Measurements from ENCODE around the gene ADGRD1.
A peak's percentile ranks its signal among the peaks of the same experiment; 100 is the strongest.
"Not testable (repeated sequence)": the region's sequence is repeated elsewhere in the genome, so short reads cannot be mapped to it uniquely, and the experiment has no call there.

The ADGRD1 gene

DNA sequence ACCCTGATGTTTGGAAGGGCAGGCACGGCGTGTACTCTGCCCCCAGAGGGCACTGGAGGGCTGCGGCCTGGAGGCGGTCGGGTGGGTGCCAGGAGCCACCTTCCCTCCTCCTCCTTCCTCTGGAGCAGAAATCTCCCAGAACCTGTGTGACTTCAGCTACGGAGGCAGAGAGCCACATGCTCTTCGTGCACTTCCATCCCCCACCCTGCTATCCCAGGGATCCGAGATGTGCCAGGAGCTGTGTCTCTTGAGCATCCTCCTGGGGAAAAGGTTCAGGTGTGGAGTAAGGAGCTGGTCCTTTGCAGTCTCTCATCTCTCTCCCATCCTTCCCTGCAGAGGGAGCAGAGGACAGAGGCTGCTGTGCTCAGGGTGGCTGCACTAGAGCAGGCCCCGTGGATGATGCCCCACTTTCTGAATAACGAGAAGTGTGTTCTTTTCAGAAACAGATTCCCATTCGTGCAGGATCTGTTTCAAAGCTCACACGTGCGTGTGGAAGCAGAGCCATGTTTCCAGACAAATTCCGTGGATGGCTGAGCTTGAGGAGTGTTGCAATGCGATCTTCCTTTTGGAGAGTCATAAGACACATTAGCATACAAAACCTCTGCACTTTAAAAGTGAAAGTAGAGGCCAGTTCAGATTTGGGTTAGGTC is 162.9 kb downstream of the ADGRD1 start:
- DNase-seq (ENCODE audit: low read depth in 2 of 2, low spot score in 1 of 2), result no peak

DNA sequence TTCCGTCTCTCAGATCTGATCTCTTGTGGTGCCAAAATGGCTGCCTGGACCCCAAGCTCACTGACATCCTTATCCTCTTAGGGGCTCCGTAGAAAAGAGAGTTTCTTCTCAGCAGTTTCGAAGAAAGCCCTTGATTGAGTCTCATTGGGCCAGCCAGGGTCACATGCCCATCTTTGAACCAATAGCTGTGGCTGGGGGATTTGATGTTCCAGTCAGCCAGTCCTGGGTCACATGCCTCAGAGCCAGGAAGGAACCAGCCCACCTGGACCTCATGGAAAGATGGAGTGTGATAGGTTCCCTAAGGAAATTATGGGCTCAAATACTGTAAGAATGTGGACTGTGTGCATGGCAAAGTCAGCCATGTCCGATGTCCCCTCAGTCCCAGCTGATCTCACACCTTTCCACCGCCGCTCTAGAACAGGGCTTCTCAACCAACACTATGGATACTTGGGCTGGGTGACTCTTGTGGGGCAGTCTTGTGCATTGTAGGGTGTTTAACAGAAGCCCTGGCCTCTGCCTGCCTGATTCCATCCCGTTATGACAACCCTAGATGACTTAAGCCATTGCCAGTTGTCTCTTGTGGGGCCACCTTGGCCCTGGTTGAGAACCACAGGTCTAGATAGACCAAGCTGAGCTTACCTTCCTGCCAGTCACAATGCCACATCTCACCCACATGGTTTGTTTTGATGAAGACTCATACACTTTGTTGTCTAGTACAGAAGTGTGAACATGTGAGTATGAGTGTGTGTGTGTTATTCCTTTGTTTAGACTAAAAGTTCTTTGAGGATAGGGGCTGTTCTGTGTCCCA is 163.9 kb downstream of the ADGRD1 start:
- no peak for DNase-seq (ENCODE audit: low read depth in 2 of 2, low spot score in 1 of 2)

DNA sequence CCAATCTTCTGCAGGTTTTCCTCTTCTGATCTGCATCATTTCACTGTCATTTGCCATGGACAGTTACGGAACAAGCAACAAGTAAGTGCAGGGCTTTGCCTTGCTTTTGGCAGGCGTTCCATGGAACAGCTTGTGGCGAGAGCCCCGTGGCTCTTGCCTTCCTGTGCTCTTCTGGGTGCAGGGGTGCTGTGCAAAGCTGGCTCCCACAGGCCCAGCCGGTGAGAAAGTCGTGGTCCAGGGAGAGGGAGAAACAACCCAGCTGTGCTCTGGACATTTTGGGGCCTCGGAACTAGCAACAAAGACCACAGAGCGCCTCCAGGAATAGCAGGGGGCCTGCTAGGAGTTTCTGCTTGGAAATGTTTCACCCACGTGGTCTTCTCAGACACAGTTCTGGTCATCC is 164.7 kb downstream of the ADGRD1 start:
- no peak for DNase-seq (ENCODE audit: low read depth in 2 of 2, low spot score in 1 of 2)

DNA sequence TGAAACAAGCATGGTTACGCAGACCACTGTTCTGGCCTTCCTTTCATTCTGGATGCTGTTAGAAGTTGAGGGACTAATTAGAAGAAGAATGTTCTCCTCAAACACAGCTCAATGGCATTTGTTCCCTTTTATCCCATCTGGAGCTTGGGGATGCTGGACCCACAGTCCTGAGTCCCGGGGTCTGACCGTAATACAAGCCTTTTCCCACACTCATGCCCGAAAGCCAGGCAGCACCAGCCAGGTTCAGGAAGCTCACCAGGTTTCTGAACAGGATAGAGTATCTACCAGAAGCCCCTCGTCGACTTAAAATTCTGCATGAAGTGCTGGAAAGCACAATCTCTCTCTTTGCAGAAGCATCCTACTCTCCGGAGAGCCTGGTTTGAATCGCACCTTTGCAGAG is 165.6 kb downstream of the ADGRD1 start:
- DNase-seq (ENCODE audit: low read depth in 2 of 2, low spot score in 1 of 2), result not testable (repeated sequence)

DNA sequence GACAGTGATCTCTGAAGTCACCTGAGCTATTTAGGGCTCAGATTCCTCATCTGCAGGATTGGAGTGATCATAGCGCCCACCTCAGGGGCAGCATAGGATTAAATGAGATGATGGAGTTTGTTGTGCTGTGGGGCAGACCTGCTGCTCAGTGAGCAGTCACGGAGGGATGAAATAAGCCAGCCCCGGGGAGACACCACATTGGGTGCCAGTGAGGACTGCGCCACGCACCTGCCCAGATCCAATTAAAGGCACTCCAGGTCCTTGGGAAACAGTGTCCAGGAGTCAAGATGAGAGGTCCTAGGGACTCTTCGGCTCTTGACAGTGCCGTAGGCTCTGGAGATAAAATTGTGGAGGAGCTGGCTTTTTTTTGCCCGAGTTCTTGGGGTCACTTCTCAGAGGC is 166.2 kb downstream of the ADGRD1 start:
- no peak for DNase-seq (ENCODE audit: low read depth in 2 of 2, low spot score in 1 of 2)

DNA sequence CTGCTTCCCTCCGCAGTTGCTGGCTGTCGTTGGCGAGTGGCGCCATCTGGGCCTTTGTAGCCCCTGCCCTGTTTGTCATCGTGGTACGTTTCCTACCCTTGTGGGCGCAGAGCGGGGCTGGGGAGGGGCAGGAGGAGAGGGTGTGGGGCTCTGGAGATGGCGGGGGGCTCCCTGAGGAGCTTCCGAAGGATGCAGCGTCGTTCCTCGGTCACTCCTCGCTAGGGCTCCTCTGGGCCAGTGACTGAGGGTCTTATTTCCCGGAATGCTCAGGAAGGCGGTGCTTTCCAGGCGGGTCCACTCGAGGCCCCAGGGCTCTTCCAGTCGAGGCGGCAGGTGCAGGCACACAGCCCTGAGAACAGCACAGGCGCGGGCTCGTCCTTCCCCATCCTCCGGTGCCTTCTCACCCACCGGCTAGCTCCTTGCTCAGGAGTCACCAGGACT is 167.1 kb downstream of the ADGRD1 start:
- no peak for DNase-seq (ENCODE audit: low read depth in 2 of 2, low spot score in 1 of 2)

DNA sequence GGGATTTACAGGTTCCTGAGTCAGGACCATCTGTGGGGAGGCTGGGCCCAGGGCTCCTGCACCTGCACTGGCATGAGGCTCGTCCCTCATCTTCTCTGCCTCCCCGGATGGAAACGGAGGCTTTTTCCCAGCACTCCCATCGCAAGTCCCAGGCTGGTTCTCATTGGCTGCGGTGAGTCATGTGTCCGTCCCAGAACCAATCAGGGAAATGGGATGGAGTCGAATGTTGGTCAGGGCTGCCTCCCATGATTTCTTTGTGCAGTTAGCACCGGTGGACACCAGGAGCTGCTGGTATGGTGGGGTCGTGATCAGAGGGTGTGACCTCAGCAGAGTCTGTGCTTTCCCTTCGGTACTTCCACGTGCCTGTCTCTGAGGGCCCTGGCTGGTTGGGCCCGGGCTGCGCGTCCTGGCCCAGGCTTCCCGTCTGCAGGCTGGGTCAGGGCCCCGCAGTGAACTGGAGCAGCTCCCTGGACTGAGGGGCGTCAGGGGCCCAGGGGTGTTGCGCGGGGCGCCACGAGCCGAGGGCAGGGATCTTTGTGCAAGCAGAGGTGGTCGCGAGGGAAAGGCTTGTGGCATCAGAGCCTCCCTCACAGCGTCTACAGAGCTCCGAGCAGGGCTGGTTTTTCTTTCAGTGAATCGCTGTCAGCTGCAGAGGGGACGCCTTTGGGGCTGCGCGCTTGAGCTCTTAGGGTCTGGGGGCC is 168.1 kb downstream of the ADGRD1 start:
- no peak for DNase-seq (ENCODE audit: low read depth in 2 of 2, low spot score in 1 of 2)

DNA sequence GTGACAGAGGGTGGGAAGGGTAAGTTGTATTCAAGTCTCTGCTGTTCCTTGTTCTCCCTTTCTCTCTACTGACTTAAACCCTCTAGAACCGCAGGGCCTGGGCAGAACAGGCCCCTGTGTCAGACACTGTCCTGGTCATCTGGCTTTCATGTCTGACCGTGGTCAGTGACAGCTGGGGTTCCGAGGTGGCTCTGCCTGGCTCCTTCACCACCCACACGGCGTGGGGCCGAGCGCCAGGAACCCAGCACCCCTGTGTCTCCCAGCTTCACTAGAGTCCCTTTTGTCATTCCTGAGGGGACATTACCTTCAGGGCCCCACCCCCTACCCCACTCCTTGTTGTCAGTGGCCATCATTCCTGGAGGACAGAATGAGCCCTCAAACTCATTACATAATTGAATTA is 168.9 kb downstream of the ADGRD1 start:
- DNase-seq (ENCODE audit: low read depth in 2 of 2, low spot score in 1 of 2), result no peak

DNA sequence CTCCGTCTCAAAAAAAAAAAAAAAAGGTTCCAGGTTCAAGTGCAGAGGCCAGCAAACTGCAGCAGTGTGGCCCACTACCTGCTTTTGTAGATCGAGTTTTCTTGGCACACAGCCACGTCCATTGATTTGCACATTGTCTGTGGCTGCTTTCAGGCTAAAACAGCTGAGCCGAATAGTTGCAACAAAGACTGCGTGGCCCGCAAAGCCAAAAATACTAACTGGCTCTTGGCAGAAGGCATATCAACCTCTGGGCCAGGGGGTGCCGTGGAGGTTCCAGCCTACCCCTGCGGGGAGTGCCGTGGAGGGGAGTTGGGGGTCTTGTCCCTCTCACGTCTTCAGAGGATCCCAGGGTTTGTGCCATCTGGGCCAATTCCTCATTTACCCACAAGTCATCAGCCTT is 170.1 kb downstream of the ADGRD1 start:
- DNase-seq (ENCODE audit: low read depth in 2 of 2, low spot score in 1 of 2), result no peak

DNA sequence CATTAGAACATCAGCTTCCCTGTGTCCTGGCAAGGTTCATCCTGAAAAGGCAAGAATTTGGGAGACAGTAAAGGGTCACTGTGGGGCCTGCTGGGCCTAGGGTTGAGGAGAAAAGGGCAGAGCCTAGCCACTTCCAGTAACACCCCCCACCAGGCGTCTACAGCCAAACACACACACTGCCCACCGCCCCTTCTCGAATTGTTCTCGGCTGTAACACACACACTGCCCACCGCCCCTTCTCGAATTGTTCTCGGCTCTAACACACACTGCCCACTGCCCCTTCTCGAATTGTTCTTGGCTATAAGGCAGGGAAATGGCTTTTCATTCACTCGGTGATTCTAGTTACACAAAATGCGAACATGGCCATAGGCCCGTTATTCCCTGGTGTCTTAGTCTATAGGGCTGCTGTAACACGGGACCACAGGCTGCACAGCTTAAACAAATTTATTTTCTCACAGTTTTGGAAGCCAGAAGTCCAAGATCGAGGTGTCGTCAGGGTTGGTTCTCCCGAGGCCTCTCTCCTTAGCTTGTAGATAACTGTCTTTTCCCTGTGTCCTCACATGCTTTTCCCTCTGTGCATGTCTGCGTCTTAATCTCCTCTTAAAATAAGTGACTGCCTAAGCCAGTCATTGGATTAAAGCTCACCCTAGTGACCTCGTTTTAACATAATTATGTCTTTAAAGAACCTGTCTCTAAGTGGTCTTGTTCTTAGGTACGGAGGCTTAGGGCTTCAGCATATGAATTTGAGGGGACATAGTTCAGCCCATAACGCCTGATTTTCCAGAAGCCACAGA is 171.0 kb downstream of the ADGRD1 start:
- DNase-seq (ENCODE audit: low read depth in 2 of 2, low spot score in 1 of 2), result no peak

DNA sequence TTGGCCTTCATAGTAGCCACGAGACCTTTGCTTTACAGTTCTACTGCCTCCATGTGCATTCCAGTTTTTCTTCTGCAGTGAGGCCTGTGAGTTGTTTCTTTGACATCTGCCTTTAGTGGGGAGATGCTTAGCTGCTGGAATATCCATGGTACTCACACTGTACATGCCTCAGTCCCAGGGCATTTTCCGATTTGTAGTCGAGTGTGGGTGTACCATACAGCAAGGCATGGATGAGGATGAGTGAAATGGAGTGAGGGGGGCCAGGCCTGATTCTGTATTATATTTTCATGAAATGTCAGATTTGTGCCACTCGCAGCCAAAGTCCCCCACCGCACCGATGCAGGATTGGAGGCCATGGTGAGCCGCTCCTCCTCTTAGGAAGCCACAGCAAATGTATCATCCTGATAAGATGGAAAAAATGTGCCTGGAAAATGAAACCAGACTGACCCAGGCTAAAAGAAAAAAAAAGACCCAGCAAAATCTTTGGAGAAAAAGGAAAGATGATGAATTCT is 173.0 kb downstream of the ADGRD1 start:
- DNase-seq (ENCODE audit: low read depth in 2 of 2, low spot score in 1 of 2), result no peak

DNA sequence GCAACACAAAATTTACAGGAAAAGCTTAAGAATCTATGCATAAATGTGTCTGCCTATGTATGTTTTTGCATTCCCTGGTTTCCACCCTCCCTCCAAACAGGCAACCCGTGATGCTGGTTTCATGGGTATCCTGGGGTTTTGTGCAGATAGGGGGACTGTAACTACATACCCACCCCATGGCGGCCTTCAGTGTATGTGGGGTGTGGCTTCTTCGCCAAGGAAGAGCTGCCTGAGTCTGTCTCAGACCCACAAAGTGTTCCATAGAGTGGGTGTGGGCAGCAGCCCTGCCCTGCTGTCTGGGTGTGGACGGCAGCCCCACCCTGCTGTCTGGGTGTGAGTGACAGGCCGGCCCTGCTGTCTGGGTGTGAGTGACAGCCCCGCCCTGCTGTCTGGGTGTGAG is 174.8 kb downstream of the ADGRD1 start:
- DNase-seq (ENCODE audit: low read depth in 2 of 2, low spot score in 1 of 2), result no peak

DNA sequence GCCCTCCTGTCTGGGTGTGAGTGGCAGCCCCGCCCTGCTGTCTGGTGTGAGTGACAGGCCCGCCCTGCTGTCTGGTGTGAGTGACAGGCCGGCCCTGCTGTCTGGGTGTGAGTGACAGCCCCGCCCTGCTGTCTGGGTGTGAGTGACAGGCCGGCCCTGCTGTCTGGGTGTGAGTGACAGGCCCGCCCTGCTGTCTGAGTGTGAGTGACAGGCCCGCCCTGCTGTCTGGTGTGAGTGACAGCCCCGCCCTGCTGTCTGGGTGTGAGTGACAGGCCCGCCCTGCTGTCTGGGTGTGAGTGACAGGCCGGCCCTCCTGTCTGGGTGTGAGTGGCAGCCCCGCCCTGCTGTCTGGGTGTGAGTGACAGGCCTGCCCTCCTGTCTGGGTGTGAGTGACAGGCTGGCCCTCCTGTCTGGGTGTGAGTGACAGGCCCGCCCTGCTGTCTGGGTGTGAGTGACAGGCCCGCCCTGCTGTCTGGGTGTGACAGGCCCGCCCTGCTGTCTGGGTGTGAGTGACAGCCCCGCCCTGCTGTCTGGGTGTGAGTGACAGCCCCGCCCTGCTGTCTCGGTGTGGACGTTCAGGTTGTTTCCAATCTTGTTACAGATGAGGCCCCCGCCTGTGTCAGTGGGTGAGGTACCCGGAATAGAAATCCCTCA is 175.4 kb downstream of the ADGRD1 start:
- not testable (repeated sequence) for DNase-seq (ENCODE audit: low read depth in 2 of 2, low spot score in 1 of 2)

DNA sequence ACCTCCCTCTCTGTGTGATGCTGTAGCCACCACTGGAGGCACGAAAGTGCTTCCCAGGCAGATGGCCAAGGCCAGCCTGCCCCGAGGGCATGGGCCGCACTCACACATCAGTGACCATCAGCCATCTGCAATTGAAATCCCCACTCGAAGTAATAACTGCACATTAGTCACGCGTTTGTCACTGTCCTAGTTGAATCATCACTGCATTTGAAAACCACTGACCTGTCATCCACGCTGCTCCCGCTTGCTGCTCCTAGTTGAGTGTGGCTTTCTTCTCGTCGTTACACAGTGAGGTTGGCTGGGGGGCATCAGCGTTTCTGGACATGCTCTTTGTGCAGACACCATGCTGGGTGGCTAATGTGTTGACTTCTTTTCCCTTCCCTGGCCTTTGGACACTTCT is 176.1 kb downstream of the ADGRD1 start:
- no peak for DNase-seq (ENCODE audit: low read depth in 2 of 2, low spot score in 1 of 2)

DNA sequence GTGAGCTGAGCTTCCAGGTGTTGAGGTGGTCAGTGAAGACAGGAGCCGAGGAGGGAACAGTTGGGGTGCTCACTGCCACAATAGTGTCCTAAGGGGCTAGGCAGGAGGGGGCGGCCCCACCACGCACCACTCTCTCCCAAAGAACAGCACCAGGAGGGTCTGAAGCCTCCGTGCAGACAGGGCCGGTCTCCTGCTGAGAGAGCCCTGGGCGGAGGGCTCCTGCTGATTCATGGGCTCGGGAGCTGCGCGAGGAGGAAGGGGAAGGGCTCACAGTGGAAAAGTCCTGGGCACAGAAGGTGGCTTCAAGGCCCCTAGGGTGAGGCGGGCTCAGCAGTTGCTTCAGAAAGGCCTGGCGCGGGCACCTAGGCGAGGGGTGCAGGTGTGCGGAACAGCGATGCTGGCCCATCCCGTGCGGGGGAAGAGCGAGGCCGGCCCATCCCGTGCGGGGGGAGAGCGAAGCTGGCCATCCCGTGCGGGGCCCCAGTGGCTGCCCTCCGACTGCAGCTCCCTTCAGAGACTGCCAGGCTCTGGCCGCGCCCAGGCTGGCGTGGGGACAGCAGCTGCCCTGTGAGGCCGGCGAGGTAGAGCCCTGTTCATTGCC is 176.7 kb downstream of the ADGRD1 start:
- DNase-seq (ENCODE audit: low read depth in 2 of 2, low spot score in 1 of 2), result no peak

DNA sequence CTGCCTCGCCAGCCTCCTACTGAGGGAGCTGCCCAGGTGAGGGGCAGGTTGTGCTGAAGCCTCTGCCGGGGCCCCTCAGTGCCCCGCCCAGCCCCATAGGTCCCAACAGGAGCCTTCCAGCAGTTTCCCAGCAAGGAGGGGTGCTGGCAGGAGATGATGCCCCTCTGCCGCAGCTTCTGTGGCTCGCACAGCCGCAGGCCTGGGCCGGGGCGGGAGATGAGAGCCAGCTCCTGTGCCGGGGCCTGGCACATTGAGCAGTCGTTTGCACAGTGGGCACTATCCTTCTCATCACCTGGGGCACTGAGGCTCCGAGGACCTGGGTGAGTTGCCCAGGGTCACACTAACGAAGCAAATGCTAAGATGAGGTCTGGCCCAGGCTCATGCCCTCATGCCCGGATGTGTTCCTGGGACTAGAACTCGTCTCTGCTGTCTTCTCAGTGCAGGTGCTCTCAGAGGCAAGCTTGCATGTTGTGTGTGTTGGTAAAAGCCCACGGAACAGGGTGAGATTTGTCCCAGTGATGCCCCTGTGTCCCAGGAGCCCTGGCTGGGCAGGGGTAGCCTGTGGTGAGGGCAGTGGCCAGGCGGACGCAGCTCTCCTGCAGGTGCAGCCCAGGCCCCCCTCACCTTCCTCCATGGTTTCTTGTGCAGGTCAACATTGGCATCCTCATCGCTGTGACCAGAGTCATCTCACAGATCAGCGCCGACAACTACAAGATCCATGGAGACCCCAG is 177.5 kb downstream of the ADGRD1 start:
- DNase-seq (ENCODE audit: low read depth in 2 of 2, low spot score in 1 of 2), result no peak

DNA sequence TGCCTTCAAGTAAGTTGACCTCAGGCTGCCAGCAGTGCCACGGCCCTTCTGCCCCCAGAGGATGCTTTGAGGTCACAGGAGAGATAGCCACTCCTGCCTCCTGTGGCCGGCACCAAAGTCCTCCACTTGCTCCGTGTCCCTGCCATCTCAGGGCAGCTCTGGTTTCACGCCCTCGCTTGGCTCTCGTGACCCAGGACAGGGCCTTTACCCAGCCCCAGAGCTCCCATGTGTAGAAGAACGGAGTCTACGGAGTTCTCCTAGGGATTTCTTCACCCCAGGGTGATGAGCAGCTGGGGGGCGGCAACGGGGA is 178.1 kb downstream of the ADGRD1 start:
- no peak for DNase-seq (ENCODE audit: low read depth in 2 of 2, low spot score in 1 of 2)

DNA sequence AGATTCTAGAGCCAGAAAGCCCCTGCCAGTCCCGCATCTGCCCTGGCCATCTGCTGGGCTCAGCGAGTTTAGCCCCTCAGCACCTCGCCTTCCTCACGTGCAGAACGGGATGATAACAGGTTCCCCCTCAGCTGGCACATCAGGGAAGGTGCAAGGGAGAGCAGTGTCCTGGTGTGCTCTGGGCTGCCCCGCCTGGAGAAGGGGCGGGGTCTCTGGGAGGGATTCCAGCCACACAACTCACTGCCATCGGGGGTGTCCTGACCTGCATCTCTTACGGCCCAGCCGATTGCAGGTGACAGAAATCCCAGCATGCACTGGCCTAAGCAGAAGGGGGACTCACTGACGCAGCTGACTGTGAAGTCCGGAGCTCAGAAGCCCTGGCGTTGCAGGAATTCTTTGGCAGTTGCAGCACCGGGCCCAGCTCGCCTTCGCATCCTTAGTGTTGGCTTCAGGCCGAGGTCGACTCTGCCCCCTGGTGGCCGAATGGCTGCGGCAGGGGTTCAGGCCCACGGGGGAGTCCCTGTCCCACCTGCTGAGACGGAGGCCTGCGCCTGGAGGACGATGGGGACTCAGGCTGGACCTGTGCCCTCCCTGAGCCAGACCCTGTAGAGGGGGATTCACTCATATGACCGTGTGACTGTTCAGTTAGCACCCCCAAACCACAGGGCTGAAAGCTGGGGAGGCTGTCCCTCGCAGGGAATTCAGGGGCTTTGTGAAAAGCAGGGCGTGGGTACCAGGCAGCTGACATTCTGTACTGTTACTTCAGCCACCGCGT is 178.6 kb downstream of the ADGRD1 start:
- peak; percentile 33 to 49 for DNase-seq (ENCODE audit: low read depth in 2 of 2, low spot score in 1 of 2)
